ENCODE measurements around the gene IL1RAP. TPM values are rescaled to one million over a fixed set of nuclear protein-coding genes. Genes with fewer than 3 reads are reported as not detected.

The IL1RAP gene
- total RNA-seq, 1 donor from 2014 or later, result 15.0 TPM

GRCh38 chr3:190494907-190495306 is 19.0 kb upstream of the IL1RAP start:
- no peak overlapping the region for H3K27ac Mint-ChIP-seq
- no peak for TF ChIP-seq CTCF (IDR thresholded peaks at IDR 0.05; ENCODE audit: unreplicated experiment)
- DNase-seq (ENCODE audit: low spot score in 2 of 2, unreplicated experiment in 2 of 2), result no peak
- H3K9me3 Mint-ChIP-seq, result no peaks in the 10 kb centered on the region
- peaks cover 6% of the 10 kb centered on the region for H3K27me3 Mint-ChIP-seq (ENCODE audit: low read depth)
- H3K4me1 Mint-ChIP-seq, result peaks cover 2% of the 10 kb centered on the region
- H3K4me3 Mint-ChIP-seq, result no peak overlapping the region
- H3K36me3 Mint-ChIP-seq, result no peaks in the 10 kb centered on the region

DNA sequence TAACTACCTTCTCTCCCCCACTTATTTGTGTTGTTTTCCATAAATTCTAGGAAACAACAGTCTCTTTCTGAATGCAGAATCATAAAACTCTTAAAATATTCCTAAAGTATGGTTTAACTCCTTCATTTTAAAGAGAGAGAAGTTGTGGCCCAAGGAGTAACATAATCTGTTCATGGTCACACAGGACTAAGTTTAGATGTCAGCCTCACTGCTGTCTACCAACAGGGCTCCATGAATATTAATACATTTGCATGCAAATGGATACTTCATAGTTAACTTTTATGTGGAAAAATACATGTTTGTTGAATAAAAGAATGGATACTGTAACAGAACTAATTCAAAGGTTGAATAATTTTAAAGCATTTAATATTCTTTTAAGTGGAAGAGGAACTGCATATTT is 18.5 kb upstream of the IL1RAP start:
- Mint-ChIP-seq H3K27me3 (ENCODE audit: low read depth) (peaks cover 6% of the 10 kb centered on the region), H3K4me1 (peaks cover 2% of the 10 kb centered on the region), H3K36me3 (no peaks in the 10 kb centered on the region), H3K4me3 (no peak overlapping the region), H3K27ac (no peak overlapping the region), H3K9me3 (no peaks in the 10 kb centered on the region)
- no peak for TF ChIP-seq CTCF (IDR thresholded peaks at IDR 0.05; ENCODE audit: unreplicated experiment)
- DNase-seq (ENCODE audit: low spot score in 2 of 2, unreplicated experiment in 2 of 2), result no peak

DNA sequence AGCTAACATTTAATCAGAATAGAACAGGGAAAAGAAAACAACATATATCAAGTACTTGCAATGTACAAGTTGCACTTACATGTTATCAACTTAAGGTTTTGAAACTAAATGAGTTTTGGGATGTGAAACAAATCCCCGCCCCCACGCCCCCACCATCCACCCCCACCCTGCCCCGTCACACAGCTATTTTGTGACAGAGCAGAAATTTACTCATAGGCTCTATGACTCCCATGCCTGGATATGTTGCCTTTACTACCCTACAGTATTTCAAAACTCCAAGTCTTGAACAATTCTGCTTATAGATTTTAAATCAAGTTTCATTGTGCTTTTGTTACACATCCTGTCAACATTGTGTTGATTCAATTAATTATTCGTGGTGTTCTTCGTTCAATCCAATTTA is 18.1 kb upstream of the IL1RAP start:
- Mint-ChIP-seq H3K9me3 (peaks cover 3% of the 10 kb centered on the region), H3K4me1 (peaks cover 2% of the 10 kb centered on the region), H3K36me3 (no peaks in the 10 kb centered on the region), H3K4me3 (no peak overlapping the region), H3K27ac (no peak overlapping the region), H3K27me3 (ENCODE audit: low read depth) (peaks cover 4% of the 10 kb centered on the region)
- no peak for TF ChIP-seq CTCF (IDR thresholded peaks at IDR 0.05; ENCODE audit: unreplicated experiment)
- DNase-seq (ENCODE audit: low spot score in 2 of 2, unreplicated experiment in 2 of 2), result no peak

DNA sequence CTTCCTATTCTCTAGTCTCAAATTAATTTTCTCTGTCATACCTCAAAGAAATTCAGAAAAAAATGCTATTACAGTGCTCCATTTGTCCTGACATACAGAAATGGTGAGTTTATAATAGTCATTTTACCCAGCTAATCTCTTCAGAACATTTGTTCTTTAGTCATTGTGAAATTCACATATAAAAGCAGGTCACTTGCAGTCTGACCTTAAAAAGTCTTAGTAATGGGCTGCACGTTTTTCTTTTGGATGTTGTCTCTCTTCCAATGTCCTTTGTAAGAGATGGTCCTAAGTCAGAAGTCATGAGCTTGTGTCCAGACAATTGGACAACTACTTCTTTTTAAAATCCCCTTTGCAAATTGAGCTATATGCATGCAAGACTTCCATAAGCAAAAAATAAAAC is 17.0 kb upstream of the IL1RAP start:
- H3K4me3 Mint-ChIP-seq, result no peak overlapping the region
- peaks cover 4% of the 10 kb centered on the region for H3K9me3 Mint-ChIP-seq
- DNase-seq (ENCODE audit: low spot score in 2 of 2, unreplicated experiment in 2 of 2), result no peak
- no peaks in the 10 kb centered on the region for H3K36me3 Mint-ChIP-seq
- no peaks in the 10 kb centered on the region for H3K27me3 Mint-ChIP-seq (ENCODE audit: low read depth)
- TF ChIP-seq CTCF (IDR thresholded peaks at IDR 0.05; ENCODE audit: unreplicated experiment), result no peak
- H3K4me1 Mint-ChIP-seq, result peaks cover 2% of the 10 kb centered on the region
- no peak overlapping the region for H3K27ac Mint-ChIP-seq

- TF ChIP-seq CTCF (IDR thresholded peaks at IDR 0.05; ENCODE audit: unreplicated experiment), result no peak
- Mint-ChIP-seq H3K27me3 (ENCODE audit: low read depth) (no peaks in the 10 kb centered on the region), H3K27ac (no peak overlapping the region), H3K4me3 (no peak overlapping the region), H3K9me3 (peaks cover 4% of the 10 kb centered on the region), H3K36me3 (no peaks in the 10 kb centered on the region), H3K4me1 (peaks cover 2% of the 10 kb centered on the region)
- no peak for DNase-seq (ENCODE audit: low spot score in 2 of 2, unreplicated experiment in 2 of 2)
Measured at GRCh38 chr3:190497811-190498210, 16.1 kb upstream of the IL1RAP start.

- no peak for DNase-seq (ENCODE audit: low spot score in 2 of 2, unreplicated experiment in 2 of 2)
- TF ChIP-seq CTCF (IDR thresholded peaks at IDR 0.05; ENCODE audit: unreplicated experiment), result no peak
- H3K4me3 Mint-ChIP-seq, result no peak overlapping the region
- no peak overlapping the region for H3K27ac Mint-ChIP-seq
- no peaks in the 10 kb centered on the region for H3K27me3 Mint-ChIP-seq (ENCODE audit: low read depth)
- H3K4me1 Mint-ChIP-seq, result peaks cover 2% of the 10 kb centered on the region
- H3K36me3 Mint-ChIP-seq, result no peaks in the 10 kb centered on the region
- H3K9me3 Mint-ChIP-seq, result peaks cover 4% of the 10 kb centered on the region
Measured at GRCh38 chr3:190498293-190498692, 15.6 kb upstream of the IL1RAP start.

Measured in mesothelial cell of epicardium (in vitro differentiated cells).